ENCODE results near the gene UCN2. TPM values are rescaled to one million over a fixed set of nuclear protein-coding genes. Genes with fewer than 3 reads are reported as not detected.

Gene UCN2
- total RNA-seq, 3 donors from 2014 or later (not counting 1 experiment from before 2014, with no cell fraction given): not detected

DNA sequence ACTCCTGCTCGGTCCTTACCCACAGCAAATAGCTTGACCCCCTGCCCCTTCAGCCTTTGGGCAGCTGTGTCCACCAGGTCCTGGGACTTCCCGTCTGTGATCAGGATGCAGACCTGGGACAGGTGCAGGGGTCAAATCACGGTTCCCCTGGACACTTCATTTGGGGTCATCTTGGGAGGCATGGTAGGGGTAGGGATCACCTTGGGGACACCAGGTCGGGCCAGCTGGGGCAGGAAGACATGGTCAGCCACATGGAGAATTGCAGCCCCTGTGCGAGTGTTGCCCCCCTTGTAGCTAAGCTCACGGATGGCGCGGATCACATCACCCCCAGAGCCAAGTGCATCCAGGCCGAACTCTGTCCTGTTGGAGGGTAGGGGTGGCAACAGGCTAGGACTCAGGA is 29.8 kb upstream of the UCN2 start:
- TF ChIP-seq, protein P1, sequence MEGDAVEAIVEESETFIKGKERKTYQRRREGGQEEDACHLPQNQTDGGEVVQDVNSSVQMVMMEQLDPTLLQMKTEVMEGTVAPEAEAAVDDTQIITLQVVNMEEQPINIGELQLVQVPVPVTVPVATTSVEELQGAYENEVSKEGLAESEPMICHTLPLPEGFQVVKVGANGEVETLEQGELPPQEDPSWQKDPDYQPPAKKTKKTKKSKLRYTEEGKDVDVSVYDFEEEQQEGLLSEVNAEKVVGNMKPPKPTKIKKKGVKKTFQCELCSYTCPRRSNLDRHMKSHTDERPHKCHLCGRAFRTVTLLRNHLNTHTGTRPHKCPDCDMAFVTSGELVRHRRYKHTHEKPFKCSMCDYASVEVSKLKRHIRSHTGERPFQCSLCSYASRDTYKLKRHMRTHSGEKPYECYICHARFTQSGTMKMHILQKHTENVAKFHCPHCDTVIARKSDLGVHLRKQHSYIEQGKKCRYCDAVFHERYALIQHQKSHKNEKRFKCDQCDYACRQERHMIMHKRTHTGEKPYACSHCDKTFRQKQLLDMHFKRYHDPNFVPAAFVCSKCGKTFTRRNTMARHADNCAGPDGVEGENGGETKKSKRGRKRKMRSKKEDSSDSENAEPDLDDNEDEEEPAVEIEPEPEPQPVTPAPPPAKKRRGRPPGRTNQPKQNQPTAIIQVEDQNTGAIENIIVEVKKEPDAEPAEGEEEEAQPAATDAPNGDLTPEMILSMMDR (IDR thresholded peaks at IDR 0.05): no peak
- H3K4me3 ChIP-seq (ENCODE audit: low read length): no peak overlapping the region
- no peaks in the 10 kb centered on the region for H3K9me3 ChIP-seq (ENCODE audit: control insufficient read depth, insufficient read depth, low read length)
- Mint-ChIP-seq H3K27ac (no peak overlapping the region), H3K4me3 (no peak overlapping the region), H3K36me3 (no peaks in the 10 kb centered on the region), H3K27me3 (ENCODE audit: low read depth in 2 of 2) (peaks cover 22 to 33% of the 10 kb centered on the region in 2 donors), H3K9me3 (no peaks in the 10 kb centered on the region), H3K4me1 (peaks cover 0 to 18% of the 10 kb centered on the region in 2 donors)
- DNase-seq (no peak), ATAC-seq (no peak)
- H3K27ac ChIP-seq (ENCODE audit: low read length): no peak overlapping the region
- peaks cover 1% of the 10 kb centered on the region for H3K36me3 ChIP-seq (ENCODE audit: control insufficient read depth, insufficient read depth, low read length)
- intact Hi-C loops (cut with micrococcal nuclease): no loop called here
- no peaks in the 10 kb centered on the region for H3K4me1 ChIP-seq (ENCODE audit: control insufficient read depth, insufficient read depth, low read length)
- H3K27me3 ChIP-seq (ENCODE audit: control insufficient read depth, insufficient read depth, low read length): peaks cover 2% of the 10 kb centered on the region
- WGBS (ENCODE audit: insufficient coverage): 94% methylated on average over 9 of the region's 9 CpGs

DNA sequence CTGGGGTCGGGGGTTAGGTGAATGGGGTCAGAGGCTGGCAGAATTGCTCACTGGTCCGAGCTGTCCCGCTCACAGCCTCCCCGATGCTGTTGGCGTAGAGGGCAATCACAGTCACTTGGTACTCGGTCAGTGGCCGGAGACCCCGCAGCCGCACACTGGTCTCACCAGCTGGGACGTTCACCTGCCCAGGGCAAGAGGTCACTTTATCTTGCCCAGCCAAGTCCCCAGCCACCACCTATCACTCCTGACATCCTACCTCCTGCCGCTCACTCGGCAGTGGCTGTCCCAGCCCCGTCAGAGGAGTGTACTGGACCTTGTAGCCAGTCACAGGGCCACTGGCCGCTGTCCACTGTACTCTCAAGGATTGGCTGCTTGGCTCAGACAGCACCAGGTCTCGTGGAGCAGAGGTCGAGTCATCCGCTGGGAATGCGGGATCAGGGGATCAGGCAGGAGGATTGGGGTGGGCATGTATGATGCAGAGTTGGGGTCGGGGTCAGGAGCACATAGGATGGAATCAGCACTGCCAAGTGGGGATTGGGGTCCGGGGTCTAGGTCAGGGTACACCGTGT is 29.0 kb upstream of the UCN2 start:
- no peak overlapping the region for H3K27ac Mint-ChIP-seq
- intact Hi-C loops (cut with micrococcal nuclease): no loop called here
- H3K4me3 Mint-ChIP-seq: no peak overlapping the region
- no peaks in the 10 kb centered on the region for H3K9me3 Mint-ChIP-seq
- TF ChIP-seq, protein P1 (IDR thresholded peaks at IDR 0.05): no peak
- H3K27me3 ChIP-seq (ENCODE audit: control insufficient read depth, insufficient read depth, low read length): peaks cover 2% of the 10 kb centered on the region
- H3K27me3 Mint-ChIP-seq (ENCODE audit: low read depth in 2 of 2): peaks cover 25 to 33% of the 10 kb centered on the region in 2 donors
- H3K4me1 Mint-ChIP-seq: peaks cover 0 to 17% of the 10 kb centered on the region in 2 donors
- no peaks in the 10 kb centered on the region for H3K36me3 ChIP-seq (ENCODE audit: control insufficient read depth, insufficient read depth, low read length)
- DNase-seq (no peak), ATAC-seq (no peak)
- no peaks in the 10 kb centered on the region for H3K9me3 ChIP-seq (ENCODE audit: control insufficient read depth, insufficient read depth, low read length)
- H3K4me3 ChIP-seq (ENCODE audit: low read length): no peak overlapping the region
- no peaks in the 10 kb centered on the region for H3K36me3 Mint-ChIP-seq
- no peak overlapping the region for H3K27ac ChIP-seq (ENCODE audit: low read length)
- no peaks in the 10 kb centered on the region for H3K4me1 ChIP-seq (ENCODE audit: control insufficient read depth, insufficient read depth, low read length)
- WGBS (ENCODE audit: insufficient coverage): 88% methylated on average over 21 of the region's 21 CpGs

DNA sequence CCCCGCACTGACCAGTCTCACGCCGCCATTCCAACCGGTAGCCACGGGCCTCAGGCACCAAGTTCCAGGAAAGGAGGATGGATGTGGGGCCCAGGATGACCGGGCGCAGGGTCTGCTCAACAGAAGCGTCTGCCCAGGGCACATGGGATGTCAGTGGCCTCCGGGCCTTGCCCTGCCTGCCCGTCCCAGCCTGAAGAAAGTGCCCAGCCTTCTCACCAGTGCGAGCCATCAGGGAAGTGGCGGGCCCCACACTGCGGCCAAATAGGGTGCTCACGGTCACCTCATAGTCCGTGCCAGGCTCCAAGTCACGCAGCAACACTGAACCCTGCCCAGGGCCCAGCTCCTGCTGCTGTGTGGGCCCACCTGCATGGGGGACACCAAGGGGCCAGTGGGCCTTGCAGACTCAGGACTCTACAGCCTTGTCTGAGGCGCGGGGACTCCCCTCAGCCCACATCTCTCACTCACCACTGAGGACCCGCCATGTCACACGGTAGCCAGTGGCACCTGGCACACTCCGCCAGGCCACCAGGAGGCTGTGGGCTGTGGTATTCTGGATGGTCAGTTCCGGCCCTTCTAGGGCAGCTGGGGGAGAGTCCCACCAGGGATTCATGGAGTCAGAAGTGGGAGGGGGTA is 28.4 kb upstream of the UCN2 start:
- ATAC-seq: no peak
- peaks cover 25 to 31% of the 10 kb centered on the region in 2 donors for H3K27me3 Mint-ChIP-seq (ENCODE audit: low read depth in 2 of 2)
- DNase-seq: no peak
- TF ChIP-seq, protein P1 (IDR thresholded peaks at IDR 0.05): no peak
- intact Hi-C loops (cut with micrococcal nuclease): no loop called here
- H3K4me3 Mint-ChIP-seq: no peak overlapping the region
- H3K27ac Mint-ChIP-seq: no peak overlapping the region
- Histone ChIP-seq H3K27me3 (ENCODE audit: control insufficient read depth, insufficient read depth, low read length) (peaks cover 2% of the 10 kb centered on the region), H3K27ac (ENCODE audit: low read length) (no peak overlapping the region), H3K9me3 (ENCODE audit: control insufficient read depth, insufficient read depth, low read length) (no peaks in the 10 kb centered on the region), H3K36me3 (ENCODE audit: control insufficient read depth, insufficient read depth, low read length) (no peaks in the 10 kb centered on the region), H3K4me1 (ENCODE audit: control insufficient read depth, insufficient read depth, low read length) (no peaks in the 10 kb centered on the region), H3K4me3 (ENCODE audit: low read length) (no peak overlapping the region)
- H3K4me1 Mint-ChIP-seq: peaks cover 0 to 12% of the 10 kb centered on the region in 2 donors
- H3K36me3 Mint-ChIP-seq: no peaks in the 10 kb centered on the region
- no peaks in the 10 kb centered on the region for H3K9me3 Mint-ChIP-seq
- WGBS (ENCODE audit: insufficient coverage): 90% methylated on average over 22 of the region's 22 CpGs

Data from natural killer cell (primary cell).